GM23338 (cell line): Measurements from ENCODE around the gene SCLT1. TPM values are rescaled to one million over a fixed set of nuclear protein-coding genes. Genes with fewer than 3 reads are reported as not detected.

Source experiments
- ATAC-seq: fragments of 200-7000 bp; cut with Tn5 transposase; 3 replicates; pipeline ENCODE4 v1.9.1; 2020
- DNase-seq: peaks from one replicate; pipeline ENCODE4 v3.0.0-alpha.2; 2015; ENCODE audit warnings: low spot score
- H2AFZ ChIP-seq: fragments of 200-600 bp; sonication (generic); 2 replicates; pipeline ENCODE4 v1.8.0; 2016; ENCODE audit warnings: antibody characterized with exemption, mild to moderate bottlenecking, moderate library complexity
- H3F3A ChIP-seq: fragments of 200-600 bp; sonication (generic); replicated peaks from 2 replicates; pipeline ENCODE4 v1.8.0; 2017; ENCODE audit warnings: antibody characterized with exemption, mixed run types, low read depth
- H3K27ac ChIP-seq: fragments of 200-600 bp; sonication (generic); 2 replicates; pipeline ENCODE4 v1.6.1; 2016; ENCODE audit warnings: low read depth
- H3K27me3 ChIP-seq: fragments of 200-600 bp; sonication (generic); 2 replicates; pipeline ENCODE4 v1.8.0; 2016; ENCODE audit warnings: mild to moderate bottlenecking, mixed run types, moderate library complexity; ENCODE audit not compliant: insufficient read depth
- H3K36me3 ChIP-seq: fragments of 200-600 bp; sonication (generic); 2 replicates; pipeline ENCODE4 v1.8.0; 2016; ENCODE audit warnings: mild to moderate bottlenecking; ENCODE audit not compliant: insufficient read depth
- H3K4me1 ChIP-seq: fragments of 200-600 bp; sonication (generic); 2 replicates; pipeline ENCODE4 v1.8.0; 2016; ENCODE audit warnings: mild to moderate bottlenecking, moderate library complexity; ENCODE audit not compliant: insufficient read depth
- H3K4me2 ChIP-seq: fragments of 200-600 bp; sonication (generic); 2 replicates; pipeline ENCODE4 v1.7.1; 2017; ENCODE audit warnings: mixed run types
- H3K4me3 ChIP-seq: fragments of 200-600 bp; sonication (generic); 2 replicates; pipeline ENCODE4 v1.6.1; 2016; ENCODE audit warnings: mixed run types
- H3K79me2 ChIP-seq: fragments of 200-600 bp; sonication (generic); replicated peaks from 2 replicates; pipeline ENCODE4 v1.8.0; 2017; ENCODE audit warnings: mild to moderate bottlenecking; ENCODE audit not compliant: insufficient read depth
- H3K9me2 ChIP-seq: fragments of 200-600 bp; sonication (generic); 2 replicates; pipeline ENCODE4 v1.8.0; 2017; ENCODE audit not compliant: insufficient read depth
- H4K20me1 ChIP-seq: fragments of 200-600 bp; sonication (generic); replicated peaks from 2 replicates; pipeline ENCODE4 v1.8.0; 2017; ENCODE audit warnings: mild to moderate bottlenecking; ENCODE audit not compliant: insufficient read depth
- H3K27ac Mint-ChIP-seq: 2 replicates; pipeline ENCODE4 v1.8.0; 2020; ENCODE audit warnings: inconsistent platforms, mild to moderate bottlenecking, moderate library complexity, mixed read lengths
- H3K27me3 Mint-ChIP-seq: 3 replicates; pipeline ENCODE4 v1.8.0; 2022; ENCODE audit warnings: low read depth, mild to moderate bottlenecking, moderate library complexity, mixed read lengths, inconsistent platforms; ENCODE audit not compliant: insufficient read depth, poor library complexity
- H3K36me3 Mint-ChIP-seq: 3 replicates; pipeline ENCODE4 v1.8.0; 2021; ENCODE audit warnings: low read depth, mild to moderate bottlenecking, inconsistent platforms, moderate library complexity, mixed read lengths
- H3K4me1 Mint-ChIP-seq: 3 replicates; pipeline ENCODE4 v1.8.0; 2020; ENCODE audit warnings: mild to moderate bottlenecking, inconsistent platforms, mixed read lengths
- H3K4me3 Mint-ChIP-seq: 3 replicates; pipeline ENCODE4 v1.8.0; 2021; ENCODE audit warnings: moderate library complexity, mild to moderate bottlenecking, inconsistent platforms, mixed read lengths
- H3K9me3 Mint-ChIP-seq: 3 replicates; pipeline ENCODE4 v1.8.0; 2020; ENCODE audit warnings: moderate library complexity, mild to moderate bottlenecking, inconsistent platforms, mixed read lengths
- ETS1 ChIP-seq: IDR thresholded peaks from 2 replicates; pipeline ENCODE4 v1.6.1; 2016; ENCODE audit warnings: antibody characterized with exemption
- EZH2 ChIP-seq: fragments of 200-600 bp; sonication (generic); IDR thresholded peaks from one replicate; pipeline ENCODE4 v1.8.0; 2017; ENCODE audit warnings: antibody characterized with exemption, mild to moderate bottlenecking, low read depth; ENCODE audit not compliant: unreplicated experiment
- EZH2phosphoT487 ChIP-seq: fragments of 200-600 bp; sonication (generic); IDR thresholded peaks from one replicate; pipeline ENCODE4 v1.8.1; 2018; ENCODE audit warnings: antibody characterized with exemption; ENCODE audit not compliant: unreplicated experiment
- POLR2AphosphoS5 ChIP-seq: IDR thresholded peaks from 2 replicates; pipeline ENCODE4 v1.6.1; 2016; ENCODE audit warnings: antibody characterized with exemption, low read depth
- REST ChIP-seq: IDR thresholded peaks from one replicate; pipeline ENCODE4 v1.6.1; 2018; ENCODE audit warnings: antibody characterized with exemption; ENCODE audit not compliant: unreplicated experiment
- ZNF114 ChIP-seq: fragments of 250-450 bp; sonication (Bioruptor Pico); IDR thresholded peaks from 2 replicates; pipeline ENCODE4 v1.5.0; 2020; ENCODE audit warnings: mild to moderate bottlenecking, moderate library complexity
- ZNF331 ChIP-seq: fragments of 250-450 bp; sonication (Bioruptor Pico); IDR thresholded peaks from 2 replicates; pipeline ENCODE4 v1.5.0; 2020; ENCODE audit warnings: low read depth, mild to moderate bottlenecking, moderate library complexity
- polyA plus RNA-seq: library from polyadenylated mRNA; unstranded; fragments of >200 nt; fragmentation: Nextera tagmentation; extraction: Ambion mirVana; gene quantifications from 2 replicates; pipeline ENCODE4 v1.2.1, GENCODE V29; 2016
- total RNA-seq: library from RNA; depleted of rRNA; stranded (reverse); fragments of >200 nt; shearing (Covaris generic); gene quantifications from 2 replicates; pipeline ENCODE4 v1.2.3, GENCODE V29; 2014
- TF ChIP-seq, protein P1 (sequence below), 2 experiments: fragments of 200-600 bp in 1 of 2; sonication (generic) in 1 of 2; conservative IDR thresholded peaks; 2 replicates each; pipeline versions ENCODE4 v1.5.1 to v1.6.1; 2016 to 2017; ENCODE audit warnings: antibody characterized with exemption in 2 of 2, low read depth in 2 of 2, mild to moderate bottlenecking in 2 of 2, moderate library complexity in 1 of 2

Gene SCLT1
- total and polyA plus RNA-seq, 2 experiments from 2014 or later = 18.5 to 18.9 TPM

GRCh38 chr4:129064717-129065116 is 28.6 kb downstream of the SCLT1 start (continued):
- TF ChIP-seq REST = no peak
- no peak for TF ChIP-seq EZH2
- TF ChIP-seq ETS1 = no peak
- TF ChIP-seq, protein P1, sequence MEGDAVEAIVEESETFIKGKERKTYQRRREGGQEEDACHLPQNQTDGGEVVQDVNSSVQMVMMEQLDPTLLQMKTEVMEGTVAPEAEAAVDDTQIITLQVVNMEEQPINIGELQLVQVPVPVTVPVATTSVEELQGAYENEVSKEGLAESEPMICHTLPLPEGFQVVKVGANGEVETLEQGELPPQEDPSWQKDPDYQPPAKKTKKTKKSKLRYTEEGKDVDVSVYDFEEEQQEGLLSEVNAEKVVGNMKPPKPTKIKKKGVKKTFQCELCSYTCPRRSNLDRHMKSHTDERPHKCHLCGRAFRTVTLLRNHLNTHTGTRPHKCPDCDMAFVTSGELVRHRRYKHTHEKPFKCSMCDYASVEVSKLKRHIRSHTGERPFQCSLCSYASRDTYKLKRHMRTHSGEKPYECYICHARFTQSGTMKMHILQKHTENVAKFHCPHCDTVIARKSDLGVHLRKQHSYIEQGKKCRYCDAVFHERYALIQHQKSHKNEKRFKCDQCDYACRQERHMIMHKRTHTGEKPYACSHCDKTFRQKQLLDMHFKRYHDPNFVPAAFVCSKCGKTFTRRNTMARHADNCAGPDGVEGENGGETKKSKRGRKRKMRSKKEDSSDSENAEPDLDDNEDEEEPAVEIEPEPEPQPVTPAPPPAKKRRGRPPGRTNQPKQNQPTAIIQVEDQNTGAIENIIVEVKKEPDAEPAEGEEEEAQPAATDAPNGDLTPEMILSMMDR (conservative IDR thresholded peaks at IDR 0.05; ENCODE audit: low read depth in 2 of 2) = no peak
- no peak for TF ChIP-seq EZH2phosphoT487

GRCh38 chr4:129063640-129064039 is 29.7 kb downstream of the SCLT1 start:
- Mint-ChIP-seq H3K9me3 (peaks cover 60% of the 10 kb centered on the region), H3K27ac (no peak overlapping the region)
- TF ChIP-seq POLR2AphosphoS5 = no peak
- TF ChIP-seq EZH2phosphoT487 = no peak
- TF ChIP-seq ZNF331 (CRISPR knock-in tag) = no peak
- TF ChIP-seq ZNF114 (CRISPR knock-in tag) = no peak
- no peak for TF ChIP-seq ETS1
- TF ChIP-seq REST = no peak
- TF ChIP-seq, protein P1 (conservative IDR thresholded peaks at IDR 0.05; ENCODE audit: low read depth in 2 of 2) = no peak

More at GRCh38 chr4:129063640-129064039, 29.7 kb downstream of the SCLT1 start:
- H3K27me3 ChIP-seq = no peaks in the 10 kb centered on the region
- ATAC-seq = no peak
- no peaks in the 10 kb centered on the region for H3F3A ChIP-seq
- no peaks in the 10 kb centered on the region for H4K20me1 ChIP-seq
- H3K4me1 Mint-ChIP-seq = no peaks in the 10 kb centered on the region
- H3K79me2 ChIP-seq = no peaks in the 10 kb centered on the region
- no peak overlapping the region for H2AFZ ChIP-seq
- no peaks in the 10 kb centered on the region for H3K9me2 ChIP-seq
- H3K4me3 ChIP-seq = no peak overlapping the region
- DNase-seq = no peak
- no peaks in the 10 kb centered on the region for H3K27me3 Mint-ChIP-seq
- H3K36me3 Mint-ChIP-seq = peaks cover 59% of the 10 kb centered on the region
- H3K27ac ChIP-seq = no peak overlapping the region
- H3K4me1 ChIP-seq = no peaks in the 10 kb centered on the region
- no peak overlapping the region for H3K4me2 ChIP-seq
- H3K4me3 Mint-ChIP-seq = no peak overlapping the region
- H3K36me3 ChIP-seq = peaks cover 18% of the 10 kb centered on the region
